ENCODE data around the gene PET100.
A peak's percentile ranks its signal among the peaks of the same experiment; 100 is the strongest.

Gene PET100

GRCh38 chr19:7676376-7676775 is 46.8 kb downstream of the PET100 start:
- Histone ChIP-seq H2AFZ (ENCODE audit: low read depth, low read length) (no peak overlapping the region), H3K9me3 (ENCODE audit: low read length) (no peaks in the 10 kb centered on the region), H3K4me1 (ENCODE audit: insufficient read depth, low read length) (peaks cover 2% of the 10 kb centered on the region), H3K36me3 (ENCODE audit: insufficient read depth, low read length) (no peaks in the 10 kb centered on the region), H3K4me3 (ENCODE audit: low read length) (no peak overlapping the region), H3K27me3 (ENCODE audit: insufficient read depth, low read length) (peaks cover 9% of the 10 kb centered on the region)

- Histone ChIP-seq H3K27me3 (ENCODE audit: insufficient read depth, low read length) (peaks cover 9% of the 10 kb centered on the region), H3K4me3 (ENCODE audit: low read length) (no peak within 1 kb of the TSS), H2AFZ (ENCODE audit: low read depth, low read length) (no peak within 1 kb of the TSS), H3K36me3 (ENCODE audit: insufficient read depth, low read length) (no peaks in the 10 kb centered on the region), H3K4me1 (ENCODE audit: insufficient read depth, low read length) (peaks cover 7% of the 10 kb centered on the region), H3K9me3 (ENCODE audit: low read length) (no peaks in the 10 kb centered on the region)
These were observed 47.3 kb downstream of the PET100 start, which contains the start of gene MCEMP1 for GRCh38 chr19:7676854-7677253. Gene MCEMP1, plus strand, starts transcription at chr19:7677090. Its CDS starts 31 bp downstream, at chr19:7677121.

- Histone ChIP-seq H3K4me3 (ENCODE audit: low read length) (no peak overlapping the region), H2AFZ (ENCODE audit: low read depth, low read length) (no peak overlapping the region), H3K9me3 (ENCODE audit: low read length) (no peaks in the 10 kb centered on the region), H3K36me3 (ENCODE audit: insufficient read depth, low read length) (peaks cover 7% of the 10 kb centered on the region), H3K27me3 (ENCODE audit: insufficient read depth, low read length) (peaks cover 5% of the 10 kb centered on the region), H3K4me1 (ENCODE audit: insufficient read depth, low read length) (peaks cover 8% of the 10 kb centered on the region)
These were observed 48.2 kb downstream of the PET100 start for GRCh38 chr19:7677669-7678311.

- Histone ChIP-seq H2AFZ (ENCODE audit: low read depth, low read length) (no peak overlapping the region), H3K4me1 (ENCODE audit: insufficient read depth, low read length) (peaks cover 8% of the 10 kb centered on the region), H3K4me3 (ENCODE audit: low read length) (no peak overlapping the region), H3K9me3 (ENCODE audit: low read length) (no peaks in the 10 kb centered on the region), H3K36me3 (ENCODE audit: insufficient read depth, low read length) (peaks cover 16% of the 10 kb centered on the region), H3K27me3 (ENCODE audit: insufficient read depth, low read length) (peaks cover 5% of the 10 kb centered on the region)
These were observed 49.6 kb downstream of the PET100 start for GRCh38 chr19:7678971-7679751.

GRCh38 chr19:7679771-7680605 is 50.4 kb downstream of the PET100 start:
- peak overlapping the region; percentile 60 for H2AFZ ChIP-seq (ENCODE audit: low read depth, low read length)
- peaks cover 5% of the 10 kb centered on the region for H3K27me3 ChIP-seq (ENCODE audit: insufficient read depth, low read length)
- peaks cover 8% of the 10 kb centered on the region for H3K4me1 ChIP-seq (ENCODE audit: insufficient read depth, low read length)
- no peaks in the 10 kb centered on the region for H3K9me3 ChIP-seq (ENCODE audit: low read length)
- H3K4me3 ChIP-seq (ENCODE audit: low read length), result peak overlapping the region; percentile 59
- peaks cover 16% of the 10 kb centered on the region for H3K36me3 ChIP-seq (ENCODE audit: insufficient read depth, low read length)

- H3K4me1 ChIP-seq (ENCODE audit: insufficient read depth, low read length), result peaks cover 8% of the 10 kb centered on the region
- H2AFZ ChIP-seq (ENCODE audit: low read depth, low read length), result peak within 1 kb of the TSS; percentile 60
- H3K9me3 ChIP-seq (ENCODE audit: low read length), result no peaks in the 10 kb centered on the region
- H3K36me3 ChIP-seq (ENCODE audit: insufficient read depth, low read length), result peaks cover 16% of the 10 kb centered on the region
- H3K4me3 ChIP-seq (ENCODE audit: low read length), result peak within 1 kb of the TSS; percentile 59
- peaks cover 5% of the 10 kb centered on the region for H3K27me3 ChIP-seq (ENCODE audit: insufficient read depth, low read length)
These were observed 51.2 kb downstream of the PET100 start, which contains the start of gene TRAPPC5 for GRCh38 chr19:7680606-7681339. Gene TRAPPC5, plus strand, starts transcription at chr19:7680833. Its CDS starts 1,421 bp downstream, at chr19:7682254.
